ENCODE data around the gene RGS8. TPM values are rescaled to one million over a fixed set of nuclear protein-coding genes. Genes with fewer than 3 reads are reported as not detected.

The RGS8 gene
- total RNA-seq, 3 donors from 2014 or later: not detected

- no peak for DNase-seq (ENCODE audit: low spot score in 2 of 2)
- no peaks in the 10 kb centered on the region for H3K9me3 ChIP-seq
- H3K27me3 ChIP-seq: no peaks in the 10 kb centered on the region
- H3K36me3 ChIP-seq: no peaks in the 10 kb centered on the region
- intact Hi-C loops (cut with DNase I; ENCODE audit: low total_unique reads): no loop called here
- no peak overlapping the region for H3K4me3 ChIP-seq
- no peak for TF ChIP-seq POLR2A (IDR thresholded peaks at IDR 0.05)
- TF ChIP-seq CTCF (IDR thresholded peaks at IDR 0.05): no peak
- TF ChIP-seq POLR2AphosphoS5 (IDR thresholded peaks at IDR 0.05): no peak
- H3K4me1 ChIP-seq: no peaks in the 10 kb centered on the region
- H3K27ac ChIP-seq: no peak overlapping the region
Observed at GRCh38 chr1:182658055-182658454, 26.3 kb downstream of the RGS8 start.

- Histone ChIP-seq H3K27me3 (no peaks in the 10 kb centered on the region), H3K4me3 (no peak overlapping the region), H3K27ac (no peak overlapping the region), H3K4me1 (no peaks in the 10 kb centered on the region), H3K9me3 (no peaks in the 10 kb centered on the region), H3K36me3 (no peaks in the 10 kb centered on the region)
- no peak for DNase-seq (ENCODE audit: low spot score in 2 of 2)
- TF ChIP-seq CTCF (IDR thresholded peaks at IDR 0.05): no peak
- TF ChIP-seq POLR2AphosphoS5 (IDR thresholded peaks at IDR 0.05): no peak
- TF ChIP-seq POLR2A (IDR thresholded peaks at IDR 0.05): no peak
- intact Hi-C loops (cut with DNase I; ENCODE audit: low total_unique reads): no loop called here
Observed at GRCh38 chr1:182656842-182657397, 27.5 kb downstream of the RGS8 start.

GRCh38 chr1:182653986-182654385 is 30.4 kb downstream of the RGS8 start:
- Histone ChIP-seq H3K36me3 (no peaks in the 10 kb centered on the region), H3K9me3 (no peaks in the 10 kb centered on the region), H3K27me3 (no peaks in the 10 kb centered on the region), H3K4me3 (no peak overlapping the region), H3K27ac (no peak overlapping the region), H3K4me1 (no peaks in the 10 kb centered on the region)
- no peak for DNase-seq (ENCODE audit: low spot score in 2 of 2)
- intact Hi-C loops (cut with DNase I; ENCODE audit: low total_unique reads): no loop called here
- no peak for TF ChIP-seq CTCF (IDR thresholded peaks at IDR 0.05)

- no peaks in the 10 kb centered on the region for H3K4me1 ChIP-seq
- no peak overlapping the region for H3K4me3 ChIP-seq
- no peaks in the 10 kb centered on the region for H3K36me3 ChIP-seq
- H3K9me3 ChIP-seq: no peaks in the 10 kb centered on the region
- no peaks in the 10 kb centered on the region for H3K27me3 ChIP-seq
- no peak for DNase-seq (ENCODE audit: low spot score in 2 of 2)
- intact Hi-C loops (cut with DNase I; ENCODE audit: low total_unique reads): no loop called here
- no peak overlapping the region for H3K27ac ChIP-seq
- TF ChIP-seq POLR2A (IDR thresholded peaks at IDR 0.05) (no peak), CTCF (IDR thresholded peaks at IDR 0.05) (no peak), POLR2AphosphoS5 (IDR thresholded peaks at IDR 0.05) (no peak)
Observed at GRCh38 chr1:182652933-182653332, 31.5 kb downstream of the RGS8 start.

GRCh38 chr1:182651339-182651724 is 33.1 kb downstream of the RGS8 start:
- H3K4me3 ChIP-seq: no peak overlapping the region
- H3K36me3 ChIP-seq: no peaks in the 10 kb centered on the region
- TF ChIP-seq POLR2A (IDR thresholded peaks at IDR 0.05) (no peak), POLR2AphosphoS5 (IDR thresholded peaks at IDR 0.05) (no peak), CTCF (IDR thresholded peaks at IDR 0.05) (no peak)
- no peak overlapping the region for H3K27ac ChIP-seq
- no peak for DNase-seq (ENCODE audit: low spot score in 2 of 2)
- H3K9me3 ChIP-seq: no peaks in the 10 kb centered on the region
- H3K4me1 ChIP-seq: no peaks in the 10 kb centered on the region
- H3K27me3 ChIP-seq: no peaks in the 10 kb centered on the region
- intact Hi-C loops (cut with DNase I; ENCODE audit: low total_unique reads): no loop called here

Data from breast epithelium (tissue), 4 donors.